Stimulated activated CD4-positive, alpha-beta T cell treated with anti-CD3 and anti-CD28 coated beads, Interleukin-12 subunit alpha, Interleukin-12 subunit beta, amount 100 ng/mL, for 48 hours (primary cell): Measurements from ENCODE around the gene ZNF598.
"Not testable (repeated sequence)": the region's sequence is repeated elsewhere in the genome, so short reads cannot be mapped to it uniquely, and the experiment has no call there.

Experiments
- DNase-seq, 3 donors: peaks; one replicate each; pipeline ENCODE4 v3.0.0-alpha.2; 2020; ENCODE audit warnings: low read depth in 2 of 3, low spot score in 1 of 3

The ZNF598 gene

GRCh38 chr16:2040787-2041522, 31.3 kb upstream of the ZNF598 start:
- DNase-seq, result no peak

GRCh38 chr16:2040041-2040786, 30.6 kb upstream of the ZNF598 start:
- DNase-seq, result no peak

GRCh38 chr16:2039274-2040031, 29.8 kb upstream of the ZNF598 start:
- DNase-seq, result no peak

- DNase-seq, result no peak
Measured at GRCh38 chr16:2038382-2039231, 29.0 kb upstream of the ZNF598 start.

- DNase-seq, result no peak
Measured at GRCh38 chr16:2037647-2038381, 28.2 kb upstream of the ZNF598 start.

- DNase-seq, result no peak
Measured at GRCh38 chr16:2037115-2037514, 27.5 kb upstream of the ZNF598 start.

- DNase-seq, result no peak
Measured at GRCh38 chr16:2036200-2036966, 26.8 kb upstream of the ZNF598 start.

- no peak for DNase-seq
Measured at GRCh38 chr16:2035431-2036199, 26.0 kb upstream of the ZNF598 start.

- no peak for DNase-seq
Measured at GRCh38 chr16:2034696-2035430, 25.2 kb upstream of the ZNF598 start.

- DNase-seq, result not testable (repeated sequence)
Measured at GRCh38 chr16:2033909-2034695, 24.5 kb upstream of the ZNF598 start.

GRCh38 chr16:2033057-2033908, 23.7 kb upstream of the ZNF598 start:
- DNase-seq, result no peak

- DNase-seq, result no peak
Measured at GRCh38 chr16:2032285-2033056, 22.9 kb upstream of the ZNF598 start.

GRCh38 chr16:2031081-2031577, 21.5 kb upstream of the ZNF598 start:
- no peak for DNase-seq

GRCh38 chr16:2030036-2030435, 20.4 kb upstream of the ZNF598 start:
- no peak for DNase-seq

GRCh38 chr16:2029350-2029749, 19.7 kb upstream of the ZNF598 start:
- no peak for DNase-seq
